K562 (cell line): ENCODE measurements around the gene AOC3. TPM values are rescaled to one million over a fixed set of nuclear protein-coding genes. Genes with fewer than 3 reads are reported as not detected.

Experiments
- ATAC-seq: fragments of 200-7000 bp; cut with Tn5 transposase; 3 replicates; pipeline ENCODE4 v1.9.1; 2020; ENCODE audit warnings: moderate library complexity
- BruUV-seq: library from RNA; stranded (reverse); fragments of 400-500 nt; replicated peaks from 2 replicates; lab custom pipeline; 2021; lab: Mats Ljungman, UMichigan
- CTCF ChIA-PET: fragments of 300-600 bp; formaldehyde crosslinking; extraction: SDS; loops from one replicate; lab custom pipeline; 2021; ENCODE audit warnings: low intra/inter-chr PET ratio; lab: Yijun Ruan, JAX
- POLR2A ChIA-PET: fragments of 300-600, 350-650 bp; sonication (Branson Sonifier 250); formaldehyde crosslinking; extraction: SDS; loops from one replicate; lab custom pipeline; 2021; ENCODE audit warnings: antibody characterized with exemption, inconsistent platforms; lab: Yijun Ruan, JAX
- DNase-seq, 4 experiments: peaks; one replicate each; pipeline versions ENCODE4 v3.0.0 to v3.0.0-alpha.2; 2011 to 2018; ENCODE audit warnings: low spot score in 3 of 4, mixed read lengths in 3 of 4; ENCODE audit errors: extremely low read depth in 1 of 4
- FAIRE-seq: peaks from 2 replicates; lab custom pipeline; 2011; peaks lifted over from hg19 to GRCh38; lab: Jason Lieb, UNC
- H2AFZ ChIP-seq: 2 replicates; pipeline ENCODE4 v1.6.0; 2011; ENCODE audit warnings: low read depth, low read length, control low read depth, inconsistent platforms
- H3K27ac ChIP-seq: fragments of 200-600 bp; 3 replicates; pipeline ENCODE4 v1.8.0; 2011; ENCODE audit warnings: low read depth, mild to moderate bottlenecking, control low read depth, inconsistent platforms, low read length, moderate library complexity, mixed read lengths; ENCODE audit errors: extremely low read depth
- H3K27me3 ChIP-seq, 2 experiments: fragments of 300-600 bp in 1 of 2; 2 replicates in 1 of 2; 3 replicates in 1 of 2; pipeline versions ENCODE4 v1.6.0 to v1.8.0; 2011; ENCODE audit warnings: inconsistent platforms in 2 of 2, low read length in 2 of 2, mild to moderate bottlenecking in 1 of 2, mixed read lengths in 1 of 2, moderate library complexity in 1 of 2; ENCODE audit not compliant: control insufficient read depth in 2 of 2, insufficient read depth in 2 of 2
- H3K36me3 ChIP-seq: fragments of 300-600 bp; 3 replicates; pipeline ENCODE4 v1.8.0; 2011; ENCODE audit warnings: mild to moderate bottlenecking, low read length, inconsistent platforms; ENCODE audit not compliant: control insufficient read depth, insufficient read depth
- H3K4me1 ChIP-seq, 2 experiments: fragments of 200-600 bp in 1 of 2; replicated peaks in 1 of 2; 2 replicates in 1 of 2; 3 replicates in 1 of 2; pipeline versions ENCODE4 v1.5.1 to v1.8.0; 2011; ENCODE audit warnings: inconsistent platforms in 2 of 2, low read length in 2 of 2, mild to moderate bottlenecking in 1 of 2, mixed read lengths in 1 of 2, moderate library complexity in 1 of 2; ENCODE audit not compliant: control insufficient read depth in 2 of 2, insufficient read depth in 2 of 2
- H3K4me2 ChIP-seq: 2 replicates; pipeline ENCODE4 v1.6.1; 2011; ENCODE audit warnings: low read length, control low read depth, inconsistent platforms, mixed read lengths; ENCODE audit not compliant: insufficient read depth
- H3K4me3 ChIP-seq: fragments of 200-600 bp; sonication (generic), shearing (Covaris generic); 2 replicates; pipeline ENCODE4 v1.5.1; 2016; ENCODE audit warnings: control low read depth, inconsistent platforms
- H3K79me2 ChIP-seq: fragments of 200-600 bp; 3 replicates; pipeline ENCODE4 v1.8.0; 2011; ENCODE audit warnings: low read length, inconsistent platforms; ENCODE audit not compliant: control insufficient read depth, insufficient read depth
- H3K9ac ChIP-seq, 2 experiments: 2 replicates each; pipeline versions ENCODE4 v1.6.0 to v1.6.1; 2011; ENCODE audit warnings: low read depth in 2 of 2, low read length in 2 of 2, control low read depth in 1 of 2, inconsistent platforms in 1 of 2, mild to moderate bottlenecking in 1 of 2, mixed read lengths in 1 of 2; ENCODE audit not compliant: insufficient read depth in 1 of 2
- H3K9me1 ChIP-seq: one replicate; pipeline ENCODE4 v1.6.0; 2011; ENCODE audit warnings: inconsistent platforms, mild to moderate bottlenecking, low read length, moderate library complexity; ENCODE audit not compliant: control insufficient read depth, insufficient read depth
- H3K9me3 ChIP-seq: replicated peaks from 2 replicates; pipeline ENCODE4 v1.5.1; 2011; ENCODE audit warnings: low read depth, low read length, inconsistent platforms; ENCODE audit not compliant: control insufficient read depth, insufficient read depth
- H4K20me1 ChIP-seq: replicated peaks from 2 replicates; pipeline ENCODE4 v1.6.1; 2011; ENCODE audit warnings: low read length, inconsistent platforms, mixed read lengths; ENCODE audit not compliant: control insufficient read depth, insufficient read depth
- BHLHE40 ChIP-seq: IDR thresholded peaks from 2 replicates; pipeline ENCODE4 v1.6.1; 2011; ENCODE audit warnings: low read length, improper control_type of control experiment
- BRD4 ChIP-seq: fragments of 200-600 bp; sonication (generic); IDR thresholded peaks from 2 replicates; pipeline ENCODE4 v1.6.1; 2017; ENCODE audit warnings: inconsistent platforms
- CTCF ChIP-seq, 3 experiments: IDR thresholded peaks in 2 of 3; conservative IDR thresholded peaks in 1 of 3; 2 replicates each; pipeline ENCODE4 v1.5.1; 2011 to 2012; ENCODE audit warnings: low read length in 3 of 3, mild to moderate bottlenecking in 3 of 3, control low read depth in 2 of 3, improper control_type of control experiment in 1 of 3, inconsistent platforms in 1 of 3, low read depth in 1 of 3, mixed read lengths in 1 of 3, moderate library complexity in 1 of 3; ENCODE audit not compliant: insufficient read depth in 2 of 3
- HDAC3 ChIP-seq: fragments of 450-650 bp; IDR thresholded peaks from 2 replicates; pipeline ENCODE4 v1.6.1; 2018; ENCODE audit warnings: borderline replicate concordance, mild to moderate bottlenecking, moderate library complexity; ENCODE audit not compliant: partially characterized antibody
- NFE2L1 ChIP-seq: fragments of 450-650 bp; IDR thresholded peaks from 2 replicates; pipeline ENCODE4 v1.6.1; 2016; ENCODE audit warnings: missing genetic modification characterization, low read depth, mild to moderate bottlenecking, missing compliant biosample characterization, moderate library complexity, borderline replicate concordance
- SMAD1 ChIP-seq: fragments of 150-350 bp; IDR thresholded peaks from 2 replicates; pipeline ENCODE4 v1.6.1; 2014; ENCODE audit warnings: low read length, low read depth; ENCODE audit not compliant: partially characterized antibody
- SRSF3 ChIP-seq: fragments of 200-400 bp; formaldehyde crosslinking; IDR thresholded peaks from 2 replicates; pipeline ENCODE4 v1.6.1; 2016; ENCODE audit warnings: mild to moderate bottlenecking, low read length, moderate library complexity; ENCODE audit not compliant: insufficient read depth
- YBX1 ChIP-seq: fragments of 450-650 bp; IDR thresholded peaks from 2 replicates; pipeline ENCODE4 v1.7.1; 2016; ENCODE audit warnings: mild to moderate bottlenecking
- ZBTB1 ChIP-seq: sonication (generic); formaldehyde crosslinking; IDR thresholded peaks from 2 replicates; pipeline ENCODE4 v1.8.1; 2023; ENCODE audit warnings: missing genetic modification reagents, low read depth, mild to moderate bottlenecking, borderline replicate concordance
- ZNF140 ChIP-seq: fragments of 250-450 bp; sonication (Bioruptor Pico); IDR thresholded peaks from 2 replicates; pipeline ENCODE4 v1.8.0; 2021; ENCODE audit warnings: moderate library complexity, mild to moderate bottlenecking, inconsistent platforms
- WGBS: fragments of 100-300 bp; shearing (Covaris generic); methylation state at CpG from one replicate; pipeline ENCODE4 v1.1.6; 2016; ENCODE audit warnings: low coverage, mixed read lengths; ENCODE audit not compliant: insufficient coverage; ENCODE audit errors: missing lambda C conversion rate; 5-methylcytosine and 5-hydroxymethylcytosine counted together
- in situ Hi-C: fragments of 300-500 bp; cut with MboI; formaldehyde crosslinking; loops from 4 replicates; pipeline ENCODE4 v1.15.0; 2018; ENCODE audit warnings: inconsistent platforms, mixed read lengths
- intact Hi-C: fragments of 100-400 bp; cut with micrococcal nuclease; formaldehyde crosslinking; loops from 2 replicates; pipeline ENCODE4 v1.14.2; 2022
- polyA plus RNA-seq, 8 experiments: library from polyadenylated mRNA; depleted of rRNA in 4 of 8; stranded (reverse) in 5 of 8; unstranded in 3 of 8; fragments of >200 nt; fragmentation: Nextera tagmentation in 2 of 8; fragmentation: Illumina TruSeq in 1 of 8; extraction: Ambion mirVana in 2 of 8; extraction: Trizol in 1 of 8; gene quantifications; 2 replicates each; pipeline versions ENCODE4 v1.2.1 to v1.2.3, GENCODE V29; 2011 to 2014; ENCODE audit warnings: inconsistent platforms in 1 of 8, missing spikeins in 1 of 8
- total RNA-seq, 7 experiments: library from RNA; depleted of rRNA in 6 of 7; stranded (reverse); fragments of >200 nt in 6 of 7; fragmentation: Illumina TruSeq in 2 of 7; extraction: Trizol in 2 of 7; gene quantifications; 2 replicates each; pipeline versions ENCODE4 v1.2.1 to v1.2.3, GENCODE V29; 2011 to 2021; ENCODE audit warnings: low replicate concordance in 1 of 7

Gene AOC3
- total and polyA plus RNA-seq, 9 of the 15 experiments (the other 6 are each of a cell fraction or from before 2014, with no cell fraction given), result 0.09 to 0.42 (median 0.22) TPM; not detected in 3

GRCh38 chr17:42877037-42877436, 26.0 kb downstream of the AOC3 start (continued):
- TF ChIP-seq SRSF3, result no peak

GRCh38 chr17:42878123-42878880, 27.3 kb downstream of the AOC3 start:
- TF ChIP-seq ZBTB1 (CRISPR knock-in tag) (no peak), NFE2L1 (tag) (no peak), BHLHE40 (peak; percentile 57), ZNF140 (CRISPR knock-in tag) (no peak), SMAD1 (no peak), BRD4 (no peak), CTCF (IDR thresholded peaks at IDR 0.05 in 2 of 3, conservative IDR thresholded peaks at IDR 0.05 in 1 of 3; ENCODE audit: insufficient read depth in 2 of 3, low read depth in 1 of 3, low read length in 3 of 3) (0 out of 6 replicates have a peak, but pooled peaks of 1 of the 3 experiments have one; percentile 14), YBX1 (no peak), HDAC3 (no peak)
- DNase-seq, result no peak
- 2% methylated on average over 11 of the region's 13 CpGs for WGBS
- ATAC-seq, result peak; percentile 42; the same call in 2 of the 3 replicates
- POLR2A ChIA-PET, result interaction anchor here (0.6 kb wide), 1 partner anchor 72 kb away, joined by 3 read pairs; no protein-coding TSS in a partner anchor
- Histone ChIP-seq H3K4me2 (no peak overlapping the region), H3K27ac (no peak overlapping the region), H3K9ac (peak overlapping the region in 1 of 2 experiments; percentile 79; a peak in 1 of 4 replicates), H3K4me1 (peaks cover 2 to 17% of the 10 kb centered on the region in 2 experiments; a peak in 2 of 5 replicates), H3K9me3 (no peaks in the 10 kb centered on the region), H3K27me3 (peaks cover 9 to 18% of the 10 kb centered on the region in 2 experiments; a peak in 4 of 5 replicates), H3K79me2 (no peaks in the 10 kb centered on the region), H3K36me3 (no peaks in the 10 kb centered on the region), H4K20me1 (no peaks in the 10 kb centered on the region), H2AFZ (peak overlapping the region; percentile 8; the same call in 1 of the 2 replicates), H3K4me3 (no peak overlapping the region), H3K9me1 (no peaks in the 10 kb centered on the region)
- intact Hi-C loops, result no loop called here
- no peak for FAIRE-seq
- CTCF ChIA-PET, result interaction anchor here (0.7 kb wide), 2 partner anchors 59 to 255 kb away, joined by 3 to 4 read pairs; no protein-coding TSS in a partner anchor
- in situ Hi-C loops, result no loop called here
- no TSS peak for BruUV-seq
